Endothelial cell of umbilical vein (primary cell): ENCODE results near the gene SNX10. TPM values are rescaled to one million over a fixed set of nuclear protein-coding genes. Genes with fewer than 3 reads are reported as not detected.

Experiments
- BruUV-seq: library from RNA; stranded (reverse); fragments of 400-500 nt; replicated peaks from 2 replicates; lab custom pipeline; 2021; lab: Mats Ljungman, UMichigan
- CTCF ChIA-PET: fragments of 300-600, 350-600 bp; sonication (Branson Sonifier 250); formaldehyde crosslinking; loops from one replicate; lab custom pipeline; 2021; ENCODE audit warnings: antibody characterized with exemption, inconsistent platforms; lab: Charles Lee
- POLR2A ChIA-PET: fragments of 300-600, 350-600 bp; sonication (Branson Sonifier 250); formaldehyde crosslinking; loops from one replicate; lab custom pipeline; 2021; ENCODE audit warnings: antibody characterized with exemption, inconsistent platforms; lab: Charles Lee
- DNase-seq: peaks from one replicate; pipeline ENCODE4 v3.0.0-alpha.2; 2011; ENCODE audit warnings: low read depth, low spot score
- FAIRE-seq: peaks from 2 replicates; lab custom pipeline; 2011; peaks lifted over from hg19 to GRCh38; lab: Jason Lieb, UNC
- H2AFZ ChIP-seq: 2 replicates; pipeline ENCODE4 v1.6.0; 2012; ENCODE audit warnings: low read depth, low read length, control low read depth, inconsistent platforms
- H3K27ac ChIP-seq: 2 replicates; pipeline ENCODE4 v1.5.1; 2011; ENCODE audit warnings: low read depth, mild to moderate bottlenecking, control low read depth, low read length, moderate library complexity; ENCODE audit not compliant: insufficient read depth
- H3K27me3 ChIP-seq, 2 experiments: 2 replicates each; pipeline versions ENCODE4 v1.6.0 to v1.6.1; 2011; ENCODE audit warnings: low read length in 2 of 2, mixed read lengths in 1 of 2; ENCODE audit not compliant: control insufficient read depth in 2 of 2, insufficient read depth in 2 of 2
- H3K36me3 ChIP-seq, 2 experiments: 2 replicates in 1 of 2; 3 replicates in 1 of 2; pipeline ENCODE4 v1.5.1; 2011; ENCODE audit warnings: low read length in 2 of 2, mild to moderate bottlenecking in 1 of 2, moderate library complexity in 1 of 2; ENCODE audit not compliant: control insufficient read depth in 2 of 2, insufficient read depth in 2 of 2; ENCODE audit errors: extremely low read depth in 1 of 2
- H3K4me1 ChIP-seq: 3 replicates; pipeline ENCODE4 v1.5.1; 2011; ENCODE audit warnings: mild to moderate bottlenecking, low read length; ENCODE audit not compliant: control insufficient read depth, insufficient read depth; ENCODE audit errors: extremely low read depth
- H3K4me2 ChIP-seq: 2 replicates; pipeline ENCODE4 v1.6.1; 2011; ENCODE audit warnings: low read length, control low read depth, mixed read lengths; ENCODE audit not compliant: insufficient read depth
- H3K4me3 ChIP-seq, 3 experiments: fragments of 200-600 bp in 1 of 3; sonication (generic), shearing (Covaris generic) in 1 of 3; replicated peaks in 1 of 3; 2 replicates each; pipeline ENCODE4 v1.5.1; 2011 to 2016; ENCODE audit warnings: control low read depth in 3 of 3, low read length in 3 of 3, mild to moderate bottlenecking in 2 of 3, inconsistent platforms in 1 of 3, low read depth in 1 of 3, moderate library complexity in 1 of 3; ENCODE audit not compliant: insufficient read depth in 1 of 3
- H3K79me2 ChIP-seq: 2 replicates; pipeline ENCODE4 v1.6.0; 2012; ENCODE audit warnings: low read length, inconsistent platforms; ENCODE audit not compliant: control insufficient read depth, insufficient read depth
- H3K9ac ChIP-seq: replicated peaks from 2 replicates; pipeline ENCODE3; 2011; ENCODE audit warnings: low read length, control low read depth; ENCODE audit not compliant: insufficient read depth; ENCODE audit errors: extremely low read depth
- H3K9me1 ChIP-seq: replicated peaks from 3 replicates; pipeline ENCODE4 v1.6.0; 2011; ENCODE audit warnings: mild to moderate bottlenecking, low read length; ENCODE audit not compliant: control insufficient read depth, insufficient read depth; ENCODE audit errors: extremely low read depth
- H3K9me3 ChIP-seq: replicated peaks from 2 replicates; pipeline ENCODE4 v1.5.1; 2012; ENCODE audit warnings: low read length, inconsistent platforms; ENCODE audit not compliant: control insufficient read depth, insufficient read depth
- H4K20me1 ChIP-seq: replicated peaks from 2 replicates; pipeline ENCODE3; 2011; ENCODE audit warnings: mild to moderate bottlenecking, low read length; ENCODE audit not compliant: control insufficient read depth, insufficient read depth; ENCODE audit errors: extremely low read depth
- CTCF ChIP-seq, 2 donors: IDR thresholded peaks; 1 replicate in 1 of 2; 2 replicates in 1 of 2; pipeline ENCODE4 v1.5.1; 2011; ENCODE audit warnings: low read length in 2 of 2, mild to moderate bottlenecking in 2 of 2, moderate library complexity in 2 of 2, control low read depth in 1 of 2, inconsistent platforms in 1 of 2, low read depth in 1 of 2; ENCODE audit not compliant: insufficient read depth in 1 of 2; ENCODE audit errors: extremely low read depth in 1 of 2
- FOS ChIP-seq: IDR thresholded peaks from 2 replicates; pipeline ENCODE4 v1.6.1; 2011; ENCODE audit warnings: mild to moderate bottlenecking, low read length, moderate library complexity, borderline replicate concordance; ENCODE audit not compliant: insufficient read depth
- GATA2 ChIP-seq: IDR thresholded peaks from 2 replicates; pipeline ENCODE4 v1.7.0; 2011; ENCODE audit warnings: low read depth, mild to moderate bottlenecking, moderate library complexity, mixed read lengths, low read length; ENCODE audit not compliant: insufficient read length, insufficient read depth
- JUN ChIP-seq: IDR thresholded peaks from 2 replicates; pipeline ENCODE4 v1.6.1; 2011; ENCODE audit warnings: borderline replicate concordance, low read depth; ENCODE audit not compliant: insufficient read length, insufficient read depth
- MAX ChIP-seq: IDR thresholded peaks from 2 replicates; pipeline ENCODE4 v1.6.1; 2011; ENCODE audit not compliant: insufficient read depth, insufficient read length
- MYC ChIP-seq: IDR thresholded peaks from one replicate; pipeline ENCODE4 v1.6.1; 2011; ENCODE audit warnings: mild to moderate bottlenecking, low read depth, low read length
- POLR2A ChIP-seq: IDR thresholded peaks from 2 replicates; pipeline ENCODE4 v1.6.1; 2012; ENCODE audit warnings: low read depth, mild to moderate bottlenecking, control low read depth, low read length
- POLR2AphosphoS5 ChIP-seq: IDR thresholded peaks from 2 replicates; pipeline ENCODE4 v1.6.1; 2012; ENCODE audit warnings: low read depth, mild to moderate bottlenecking, control low read depth, low read length, moderate library complexity; ENCODE audit not compliant: insufficient read depth
- dilution Hi-C: fragments of 300-500 bp; cut with MboI; formaldehyde crosslinking; loops from one replicate; pipeline ENCODE4 v1.15.0; 2019; ENCODE audit warnings: low sequenced_read_pairs; ENCODE audit not compliant: extremely low pct_ligation_motif_present
- intact Hi-C: fragments of 100-400 bp; cut with micrococcal nuclease; formaldehyde crosslinking; loops from one replicate; pipeline ENCODE4 v1.10.0; 2022
- polyA plus RNA-seq, 4 experiments: library from polyadenylated mRNA; depleted of rRNA in 3 of 4; stranded (reverse) in 3 of 4; unstranded in 1 of 4; fragments of >200 nt; gene quantifications; 2 replicates each; pipeline versions ENCODE4 v1.2.1 to v1.2.3, GENCODE V29; 2011 to 2012; ENCODE audit warnings: missing spikeins in 1 of 4
- total RNA-seq: library from RNA; stranded (reverse); gene quantifications from 2 replicates; pipeline ENCODE4 v1.2.3, GENCODE V29; 2021

SNX10 gene
- total and polyA plus RNA-seq, 2 donors (not counting 3 experiments of a cell fraction or from before 2014, with no cell fraction given) = 0.25 to 0.80 TPM

- H2AFZ ChIP-seq = peak overlapping the region; percentile 87
- TF ChIP-seq MAX = no peak
- no peak for TF ChIP-seq POLR2A
- TF ChIP-seq FOS = no peak
- no peak for TF ChIP-seq POLR2AphosphoS5
- no peak for TF ChIP-seq GATA2
- H3K79me2 ChIP-seq = no peaks in the 10 kb centered on the region
- FAIRE-seq = no peak
- H3K36me3 ChIP-seq = no peaks in the 10 kb centered on the region
- H3K27ac ChIP-seq = no peak overlapping the region
- H3K27me3 ChIP-seq = peaks cover 2 to 3% of the 10 kb centered on the region in 2 experiments
- ChIA-PET POLR2A (no interaction called here), CTCF (no interaction called here)
- no peaks in the 10 kb centered on the region for H4K20me1 ChIP-seq
- no peak overlapping the region for H3K9ac ChIP-seq
- H3K9me3 ChIP-seq = no peaks in the 10 kb centered on the region
- H3K9me1 ChIP-seq = no peaks in the 10 kb centered on the region
- intact Hi-C loops (loop anchor here (2.0 kb wide), 1 partner anchor 398 kb away; no protein-coding TSS in a partner anchor), dilution Hi-C loops (no loop called here)
- H3K4me1 ChIP-seq = peaks cover 5% of the 10 kb centered on the region
- no TSS peak for BruUV-seq
- H3K4me2 ChIP-seq = peak overlapping the region; percentile 88
- DNase-seq = no peak
- peak overlapping the region; percentile 23 to 57 (median 40) for H3K4me3 ChIP-seq
These were observed 411 bp upstream of the SNX10 start for GRCh38 chr7:26291251-26291650.

- intact Hi-C loops = no loop called here
These were observed 1.3 kb downstream of the SNX10 start for GRCh38 chr7:26292768-26293560.

More at GRCh38 chr7:26292768-26293560, 1.3 kb downstream of the SNX10 start:
- TF ChIP-seq JUN (no peak), FOS (no peak), POLR2AphosphoS5 (no peak), GATA2 (no peak), MYC (no peak), MAX (no peak), CTCF (IDR thresholded peaks at IDR 0.05; ENCODE audit: extremely low read depth in 1 of 2, insufficient read depth in 1 of 2, low read depth in 1 of 2, low read length in 2 of 2) (no peak)
- Histone ChIP-seq H3K79me2 (no peaks in the 10 kb centered on the region), H3K9ac (no peak overlapping the region), H3K4me3 (no peak overlapping the region), H3K36me3 (no peaks in the 10 kb centered on the region), H3K27ac (no peak overlapping the region), H3K9me1 (no peaks in the 10 kb centered on the region), H3K4me2 (no peak overlapping the region), H3K4me1 (peaks cover 5% of the 10 kb centered on the region), H3K27me3 (peaks cover 0 to 3% of the 10 kb centered on the region in 2 experiments), H4K20me1 (no peaks in the 10 kb centered on the region), H2AFZ (no peak overlapping the region), H3K9me3 (no peaks in the 10 kb centered on the region)
- BruUV-seq = no TSS peak
- ChIA-PET CTCF (no interaction called here), POLR2A (no interaction called here)
- FAIRE-seq (no peak), DNase-seq (no peak)
- dilution Hi-C loops = no loop called here
